ENCODE data around the gene SRRT.

The SRRT gene

GRCh38 chr7:100856871-100857282, 18.0 kb upstream of the SRRT start:
- DNase-seq, result no peak

DNA sequence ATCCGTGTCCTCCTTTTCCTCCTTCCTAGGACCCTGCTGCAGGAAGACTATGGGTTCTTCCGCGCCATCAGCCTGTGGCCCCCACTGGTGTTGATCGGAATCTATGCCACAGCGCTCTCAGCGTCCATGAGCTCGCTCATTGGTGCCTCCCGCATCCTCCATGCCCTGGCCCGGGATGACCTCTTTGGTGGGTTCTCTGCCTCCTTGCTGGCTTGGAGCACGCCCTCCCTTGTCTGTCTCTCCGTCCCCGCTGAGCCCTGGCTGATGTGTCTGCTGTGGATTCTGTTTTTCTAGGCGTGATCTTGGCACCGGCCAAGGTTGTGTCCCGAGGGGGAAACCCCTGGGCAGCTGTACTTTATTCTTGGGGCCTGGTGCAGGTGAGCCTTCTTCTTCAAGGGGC, 15.0 kb upstream of the SRRT start:
- no peak for DNase-seq

GRCh38 chr7:100860702-100861615, 13.9 kb upstream of the SRRT start:
- DNase-seq, result no peak

DNA sequence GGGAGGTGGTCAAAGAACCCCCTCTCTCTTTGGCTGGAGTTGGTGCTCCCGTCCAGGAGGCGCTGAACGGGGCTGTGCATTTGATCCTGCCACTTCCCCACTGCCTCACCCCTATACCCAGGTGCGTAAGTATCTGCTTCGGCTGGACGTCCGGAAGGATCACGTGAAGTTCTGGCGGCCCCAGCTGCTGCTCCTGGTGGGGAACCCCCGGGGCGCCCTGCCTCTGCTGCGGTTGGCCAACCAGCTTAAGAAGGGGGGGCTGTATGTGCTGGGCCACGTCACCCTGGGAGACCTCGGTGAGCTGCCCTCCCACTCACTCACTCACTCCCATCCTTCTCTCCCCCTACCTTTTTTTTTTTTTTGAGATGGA, 13.3 kb upstream of the SRRT start:
- no peak for DNase-seq

DNA sequence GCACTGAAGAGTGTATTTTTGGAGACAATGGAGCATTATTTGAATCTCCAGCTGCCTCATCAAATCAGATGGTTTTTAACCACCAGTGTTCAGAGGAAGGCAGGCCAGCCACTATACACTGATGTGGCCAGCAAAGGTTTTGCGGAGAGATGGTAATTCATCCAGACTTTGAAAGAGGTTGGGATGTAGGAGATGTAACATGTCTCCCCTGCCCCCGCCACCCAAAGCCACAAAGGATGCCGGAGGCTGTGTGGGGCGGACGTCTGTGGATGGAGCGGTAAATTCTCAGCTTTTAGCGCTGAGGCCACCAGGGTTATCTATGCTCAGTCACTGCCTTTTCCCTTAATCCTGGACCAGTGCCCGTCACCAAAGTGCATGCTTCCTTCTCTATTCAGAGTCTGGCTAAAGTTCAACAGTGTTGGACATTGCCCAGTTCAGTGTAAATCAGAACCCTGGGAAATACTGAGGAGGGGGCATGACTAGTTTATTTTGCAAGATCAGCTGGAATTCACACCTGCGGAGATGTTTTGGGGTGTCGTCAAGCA, 11.4 kb upstream of the SRRT start:
- no peak for DNase-seq

- DNase-seq, result no peak
Measured at GRCh38 chr7:100864263-100864845, 10.5 kb upstream of the SRRT start.

DNA sequence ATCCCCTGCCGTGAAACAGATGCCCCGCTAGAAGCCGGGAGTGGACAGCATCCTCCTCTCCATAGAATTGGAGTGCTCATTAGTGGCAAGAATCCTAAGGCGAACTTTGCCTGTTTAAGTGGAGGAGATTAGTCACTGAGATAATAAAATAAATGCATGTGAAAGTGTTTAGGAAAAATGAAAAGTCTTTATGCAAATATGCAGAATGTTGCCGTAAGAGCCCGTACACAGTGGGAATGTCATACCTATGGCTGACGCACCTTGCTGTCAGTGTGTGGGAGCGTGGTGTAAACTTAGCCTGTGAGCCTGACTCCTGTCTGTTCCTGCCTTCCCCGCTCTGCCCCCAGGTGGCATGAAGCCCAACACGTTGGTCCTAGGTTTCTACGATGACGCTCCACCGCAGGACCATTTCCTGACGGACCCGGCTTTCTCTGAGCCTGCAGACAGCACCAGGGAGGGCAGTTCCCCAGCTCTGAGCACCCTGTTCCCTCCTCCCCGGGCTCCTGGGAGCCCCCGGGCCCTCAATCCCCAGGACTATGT, 9.5 kb upstream of the SRRT start:
- DNase-seq, result no peak

DNA sequence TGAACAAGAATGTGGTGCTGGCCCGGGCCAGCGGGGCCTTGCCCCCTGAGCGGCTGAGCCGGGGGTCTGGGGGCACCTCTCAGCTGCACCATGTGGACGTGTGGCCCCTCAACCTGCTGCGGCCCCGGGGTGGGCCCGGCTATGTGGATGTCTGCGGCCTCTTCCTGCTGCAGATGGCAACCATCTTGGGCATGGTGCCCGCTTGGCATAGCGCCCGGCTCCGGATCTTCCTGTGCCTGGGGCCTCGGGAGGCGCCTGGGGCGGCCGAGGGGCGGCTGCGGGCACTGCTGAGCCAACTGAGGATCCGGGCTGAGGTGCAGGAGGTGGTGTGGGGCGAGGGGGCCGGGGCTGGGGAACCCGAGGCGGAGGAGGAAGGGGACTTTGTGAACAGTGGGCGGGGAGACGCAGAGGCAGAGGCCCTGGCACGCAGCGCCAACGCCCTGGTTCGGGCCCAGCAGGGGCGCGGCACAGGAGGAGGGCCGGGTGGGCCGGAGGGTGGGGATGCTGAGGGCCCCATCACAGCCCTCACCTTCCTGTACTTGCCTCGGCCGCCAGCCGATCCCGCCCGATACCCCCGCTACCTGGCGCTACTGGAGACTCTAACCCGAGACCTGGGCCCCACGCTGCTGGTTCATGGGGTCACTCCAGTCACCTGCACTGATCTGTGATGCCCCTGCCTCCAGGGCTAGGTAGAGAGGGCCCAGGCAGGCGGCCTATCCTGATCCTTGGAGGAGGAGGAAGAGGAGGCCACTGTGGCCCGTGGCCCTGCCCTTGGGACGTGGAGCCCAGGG, 8.8 kb upstream of the SRRT start:
- no peak for DNase-seq

GRCh38 chr7:100866729-100867039, 8.2 kb upstream of the SRRT start:
- DNase-seq, result no peak

DNA sequence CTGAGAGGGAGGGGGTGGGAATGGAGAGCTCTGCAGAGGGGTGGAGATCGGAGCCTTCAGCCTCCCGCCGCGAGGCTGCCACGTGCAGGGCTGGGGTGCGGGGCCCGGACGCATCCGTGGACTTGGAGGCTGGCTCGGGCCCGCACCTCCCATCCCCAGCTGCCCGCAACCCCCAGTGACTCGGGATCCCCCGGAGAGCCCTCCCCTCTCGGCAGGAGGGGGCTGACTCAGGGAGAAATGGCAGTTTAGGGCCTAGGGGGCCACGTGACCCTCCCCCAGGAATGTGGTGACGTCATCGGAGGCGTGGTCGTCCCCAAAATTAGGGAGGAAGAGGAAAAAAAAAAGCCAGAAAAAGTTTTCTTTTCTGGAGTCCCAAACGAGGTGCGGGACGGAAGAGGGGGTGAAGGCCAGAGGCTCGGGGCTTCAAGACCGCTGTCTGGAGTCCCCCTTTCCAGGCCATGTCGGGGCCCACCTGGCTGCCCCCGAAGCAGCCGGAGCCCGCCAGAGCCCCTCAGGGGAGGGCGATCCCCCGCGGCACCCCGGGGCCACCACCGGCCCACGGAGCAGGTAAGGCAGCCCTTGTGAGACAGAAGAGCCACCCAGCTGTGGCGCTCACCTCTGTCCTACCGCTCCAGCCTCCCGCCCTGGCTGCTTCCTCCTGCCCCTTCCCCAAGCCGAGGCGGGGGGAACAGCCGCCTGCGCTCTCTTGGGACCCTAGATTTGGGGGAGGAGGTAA, 7.7 kb upstream of the SRRT start, which contains the start of gene TRIP6:
TSS of gene TRIP6 (plus strand) at position 348 of the 736 bp plus-strand sequence. CDS start at position 459, 111 bp downstream.
- DNase-seq, result peak; percentile 72 to 86

DNA sequence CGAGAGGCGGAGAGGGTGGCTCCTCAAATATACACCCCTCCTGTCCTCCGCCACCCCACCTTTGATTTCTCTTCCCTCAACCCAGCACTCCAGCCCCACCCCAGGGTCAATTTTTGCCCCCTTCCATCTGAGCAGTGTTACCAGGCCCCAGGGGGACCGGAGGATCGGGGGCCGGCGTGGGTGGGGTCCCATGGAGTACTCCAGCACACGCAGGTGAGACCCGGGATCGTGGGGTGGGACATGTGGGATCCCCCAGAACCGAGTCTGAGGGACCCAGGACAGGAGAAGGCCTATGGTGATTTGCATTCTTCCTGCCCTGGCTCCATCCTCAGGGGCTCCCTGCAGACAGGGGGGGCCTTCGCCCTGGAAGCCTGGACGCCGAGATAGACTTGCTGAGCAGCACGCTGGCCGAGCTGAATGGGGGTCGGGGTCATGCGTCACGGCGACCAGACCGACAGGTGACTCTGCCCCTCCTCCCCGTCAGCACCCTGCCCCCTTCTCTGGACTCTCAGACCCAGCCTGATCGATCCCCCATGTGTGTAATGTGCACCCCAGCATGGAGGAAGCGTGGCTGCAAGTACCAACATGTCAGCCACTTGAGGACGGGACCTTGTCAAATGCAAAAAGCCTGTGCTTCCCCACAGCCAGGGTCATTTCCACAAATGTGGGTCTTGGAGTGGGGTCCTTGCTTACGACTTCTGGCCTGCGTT, 7.0 kb upstream of the SRRT start:
- DNase-seq, result no peak

DNA sequence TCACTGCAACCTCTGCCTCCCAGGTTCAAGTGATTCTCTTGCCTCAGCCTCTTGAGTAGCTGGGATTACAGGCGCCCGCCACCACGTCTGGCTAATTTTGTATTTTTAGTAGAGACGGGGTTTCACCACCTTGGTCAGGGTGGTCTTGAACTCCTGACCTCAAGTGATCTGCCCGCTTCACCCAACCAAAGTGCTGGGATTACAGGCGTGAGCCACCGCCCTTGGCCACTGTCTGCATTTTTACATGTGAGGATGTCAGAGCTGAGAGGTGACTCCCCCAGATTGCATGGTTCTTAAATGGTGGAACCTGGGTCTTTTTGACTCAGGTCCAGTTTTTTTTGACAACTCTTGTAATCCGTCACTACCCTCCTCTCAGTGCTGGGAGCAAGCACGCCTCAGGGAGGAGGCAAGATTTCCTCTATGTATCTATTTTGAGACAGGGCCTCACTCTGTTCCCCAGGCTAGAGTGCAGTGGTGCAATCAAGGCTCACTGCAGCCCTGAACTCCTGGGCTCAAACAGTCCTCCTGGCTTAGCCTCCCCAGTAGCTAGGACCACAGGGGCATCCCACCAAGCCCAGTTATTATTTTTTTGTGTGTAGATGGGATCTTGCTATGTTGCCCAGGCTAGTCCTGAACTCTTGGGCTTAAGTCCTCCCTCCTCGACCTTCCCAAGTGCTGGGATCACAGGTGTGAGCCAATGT, 1.2 kb upstream of the SRRT start:
- DNase-seq, result no peak

GRCh38 chr7:100874300-100874576, 665 bp upstream of the SRRT start:
- no peak for DNase-seq

GRCh38 chr7:100875356-100875751, 451 bp downstream of the SRRT start:
- no peak for DNase-seq

- no peak for DNase-seq
Measured at GRCh38 chr7:100878013-100878412, 3.1 kb downstream of the SRRT start.

DNA sequence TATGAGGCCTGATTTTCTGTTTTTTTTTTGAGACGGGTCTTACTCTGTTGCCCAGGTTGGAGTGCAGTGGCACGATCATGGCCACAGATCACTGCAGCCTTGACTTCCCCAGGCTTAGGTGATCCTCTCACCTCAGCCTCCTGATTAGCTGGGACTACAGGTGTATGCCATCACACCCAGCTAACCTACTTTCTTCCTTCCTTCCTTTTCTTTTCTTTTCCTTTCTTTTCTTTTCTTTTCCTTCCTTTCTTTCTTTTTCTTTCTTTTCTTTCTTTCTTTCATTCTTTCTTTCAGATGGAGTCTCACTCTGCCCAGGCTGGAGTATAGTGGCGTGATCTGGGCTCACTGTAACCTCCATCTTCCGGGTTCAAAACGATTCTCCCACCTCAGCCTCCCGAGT, 3.8 kb downstream of the SRRT start:
- DNase-seq, result no peak

DNA sequence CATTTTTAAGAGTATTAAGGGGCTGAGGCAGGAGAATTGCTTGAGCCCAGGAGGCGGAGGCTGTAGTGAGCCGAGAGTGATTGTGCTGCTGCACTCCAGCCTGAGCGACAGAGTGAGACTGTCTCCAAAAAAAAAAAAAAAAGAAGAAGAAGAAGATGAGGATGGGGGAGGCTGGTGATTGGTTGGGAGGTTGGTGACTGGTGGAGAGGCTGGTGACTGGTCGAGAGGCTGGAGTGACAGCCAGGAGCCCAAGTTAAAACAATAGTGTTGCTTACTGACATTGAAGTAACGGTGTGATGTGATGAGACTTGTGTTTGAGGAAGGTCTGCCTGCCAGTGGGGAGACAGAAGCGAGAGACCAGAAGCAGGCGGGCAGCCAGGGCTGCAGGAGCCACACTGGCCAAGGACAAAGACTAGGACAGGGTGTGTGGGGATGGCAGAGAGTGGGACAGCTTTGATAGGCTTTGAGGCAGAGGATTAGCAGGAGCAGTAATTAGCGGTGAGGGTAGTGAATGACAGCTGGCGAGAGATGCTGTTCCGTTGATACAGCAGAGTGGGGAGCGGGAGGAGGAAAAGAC, 4.9 kb downstream of the SRRT start:
- no peak for DNase-seq

DNA sequence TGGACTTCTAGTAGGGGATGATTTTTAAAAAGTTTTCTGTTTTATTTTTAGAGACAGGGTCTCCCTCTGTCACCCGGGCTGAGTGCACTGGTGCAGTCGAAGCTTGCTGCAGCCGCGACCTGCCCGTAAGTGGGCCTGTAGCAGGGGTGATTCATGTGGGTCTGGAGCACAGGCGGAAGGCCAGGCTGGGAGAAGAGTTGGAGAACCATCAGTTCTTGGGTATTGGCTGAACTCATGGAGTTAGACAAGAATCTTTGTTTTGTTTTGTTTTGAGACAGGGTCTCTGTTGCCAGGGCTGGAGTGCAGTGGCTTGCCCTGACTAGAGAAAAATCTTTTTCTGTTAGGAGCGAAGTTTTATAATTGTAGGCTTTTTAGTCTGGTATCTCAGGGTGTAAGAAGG, 5.7 kb downstream of the SRRT start:
- no peak for DNase-seq

DNA sequence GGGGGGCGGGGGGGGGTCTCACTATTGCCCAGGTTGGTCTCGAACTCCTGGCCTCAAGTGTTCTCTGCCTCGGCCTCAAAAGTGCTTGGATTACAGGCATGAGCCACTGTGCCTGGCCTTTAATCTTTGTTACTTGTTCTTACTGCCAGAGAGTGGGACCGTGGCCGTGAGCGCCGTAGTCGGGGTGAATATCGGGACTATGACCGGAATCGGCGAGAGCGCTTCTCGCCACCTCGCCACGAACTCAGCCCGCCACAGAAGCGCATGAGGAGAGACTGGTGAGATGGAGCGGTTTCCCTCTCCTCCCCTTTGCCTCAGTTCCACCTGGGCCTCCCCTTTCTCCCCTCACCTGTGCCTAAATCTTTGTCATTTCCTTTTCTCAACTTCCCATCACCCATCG, 6.2 kb downstream of the SRRT start:
- no peak for DNase-seq

DNA sequence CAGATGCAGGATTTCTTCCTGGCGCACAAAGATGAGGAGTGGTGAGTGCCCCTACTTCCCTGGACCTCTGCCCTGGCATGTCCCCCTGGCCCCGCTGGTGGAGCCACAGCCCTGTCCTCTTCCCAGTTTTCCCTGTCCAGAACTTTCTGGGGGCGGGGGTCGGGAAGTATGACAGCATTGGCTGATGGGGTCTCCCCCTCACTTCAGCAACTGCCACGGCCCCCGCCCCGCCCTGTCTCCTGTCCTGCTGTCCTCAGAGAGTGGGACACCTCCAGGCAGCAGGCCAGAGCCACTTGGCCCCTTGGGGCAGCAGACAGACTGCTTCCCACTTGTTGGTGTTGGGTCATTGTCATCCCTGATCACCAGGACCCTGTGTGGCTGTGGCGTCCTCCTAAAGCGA, 7.3 kb downstream of the SRRT start:
- no peak for DNase-seq
